DOHH2 (cell line): ENCODE results near the gene PTPRQ.

Experiments used
- H3F3A ChIP-seq: fragments of 200-600 bp; sonication (generic), shearing (Covaris generic); 2 replicates; pipeline ENCODE4 v1.6.0; 2016; ENCODE audit warnings: antibody characterized with exemption, mild to moderate bottlenecking; ENCODE audit not compliant: control insufficient read depth, insufficient read depth
- H3K27ac ChIP-seq: fragments of 200-600 bp; sonication (generic); 2 replicates; pipeline ENCODE4 v1.5.1; 2014; ENCODE audit warnings: low read depth, mild to moderate bottlenecking, low read length, moderate library complexity
- H3K27me3 ChIP-seq: fragments of 200-600 bp; sonication (generic); 2 replicates; pipeline ENCODE4 v1.6.1; 2014; ENCODE audit warnings: mild to moderate bottlenecking, low read length, mixed read lengths; ENCODE audit not compliant: control insufficient read depth
- H3K36me3 ChIP-seq: fragments of 200-600 bp; sonication (generic); 2 replicates; pipeline ENCODE4 v1.6.1; 2014; ENCODE audit warnings: mild to moderate bottlenecking, low read length, moderate library complexity, mixed read lengths; ENCODE audit not compliant: control insufficient read depth
- H3K4me1 ChIP-seq: fragments of 200-600 bp; sonication (generic); 2 replicates; pipeline ENCODE4 v1.6.1; 2014; ENCODE audit warnings: mild to moderate bottlenecking, low read length, mixed read lengths; ENCODE audit not compliant: control insufficient read depth
- H3K4me2 ChIP-seq: fragments of 200-600 bp; sonication (generic); 2 replicates; pipeline ENCODE4 v1.6.0; 2014; ENCODE audit warnings: mild to moderate bottlenecking, low read length, moderate library complexity
- H3K4me3 ChIP-seq: fragments of 200-600 bp; sonication (generic); 2 replicates; pipeline ENCODE4 v1.5.1; 2014; ENCODE audit warnings: mild to moderate bottlenecking, low read length, mixed read lengths
- H3K79me2 ChIP-seq: fragments of 200-600 bp; sonication (generic); 2 replicates; pipeline ENCODE4 v1.6.1; 2014; ENCODE audit warnings: mild to moderate bottlenecking, low read length, mixed read lengths; ENCODE audit not compliant: control insufficient read depth
- H3K9me2 ChIP-seq: fragments of 200-600 bp; sonication (generic); replicated peaks from 2 replicates; pipeline ENCODE4 v1.6.1; 2014; ENCODE audit warnings: mild to moderate bottlenecking, low read length, mixed read lengths; ENCODE audit not compliant: control insufficient read depth
- H3K9me3 ChIP-seq: fragments of 200-600 bp; sonication (generic); 2 replicates; pipeline ENCODE4 v1.6.1; 2014; ENCODE audit warnings: antibody characterized with exemption, low read length, mixed read lengths; ENCODE audit not compliant: control insufficient read depth, insufficient read depth
- H4K20me1 ChIP-seq: fragments of 200-600 bp; sonication (generic); 2 replicates; pipeline ENCODE4 v1.6.0; 2014; ENCODE audit warnings: low read depth, mild to moderate bottlenecking, antibody characterized with exemption, low read length, moderate library complexity; ENCODE audit not compliant: control insufficient read depth, insufficient read depth
- EZH2phosphoT487 ChIP-seq: fragments of 200-600 bp; sonication (generic); IDR thresholded peaks from 2 replicates; pipeline ENCODE4 v1.6.1; 2017; ENCODE audit warnings: borderline replicate concordance, mild to moderate bottlenecking, antibody characterized with exemption, low read length, moderate library complexity, mixed read lengths
- TF ChIP-seq, protein P1 (sequence below): fragments of 200-600 bp; sonication (generic); IDR thresholded peaks from one replicate; pipeline ENCODE4 v1.5.1; 2014; ENCODE audit warnings: antibody characterized with exemption, mild to moderate bottlenecking, low read depth, low read length; ENCODE audit not compliant: poor library complexity, severe bottlenecking

Gene PTPRQ

GRCh38 chr12:80641936-80642335 is 197.9 kb downstream of the PTPRQ start:
- H3K27ac ChIP-seq: no peak overlapping the region
- H3K9me2 ChIP-seq: no peaks in the 10 kb centered on the region
- no peaks in the 10 kb centered on the region for H3F3A ChIP-seq
- no peak overlapping the region for H3K4me2 ChIP-seq
- no peaks in the 10 kb centered on the region for H3K9me3 ChIP-seq
- no peaks in the 10 kb centered on the region for H3K36me3 ChIP-seq
- H3K79me2 ChIP-seq: no peaks in the 10 kb centered on the region
- TF ChIP-seq, protein P1, sequence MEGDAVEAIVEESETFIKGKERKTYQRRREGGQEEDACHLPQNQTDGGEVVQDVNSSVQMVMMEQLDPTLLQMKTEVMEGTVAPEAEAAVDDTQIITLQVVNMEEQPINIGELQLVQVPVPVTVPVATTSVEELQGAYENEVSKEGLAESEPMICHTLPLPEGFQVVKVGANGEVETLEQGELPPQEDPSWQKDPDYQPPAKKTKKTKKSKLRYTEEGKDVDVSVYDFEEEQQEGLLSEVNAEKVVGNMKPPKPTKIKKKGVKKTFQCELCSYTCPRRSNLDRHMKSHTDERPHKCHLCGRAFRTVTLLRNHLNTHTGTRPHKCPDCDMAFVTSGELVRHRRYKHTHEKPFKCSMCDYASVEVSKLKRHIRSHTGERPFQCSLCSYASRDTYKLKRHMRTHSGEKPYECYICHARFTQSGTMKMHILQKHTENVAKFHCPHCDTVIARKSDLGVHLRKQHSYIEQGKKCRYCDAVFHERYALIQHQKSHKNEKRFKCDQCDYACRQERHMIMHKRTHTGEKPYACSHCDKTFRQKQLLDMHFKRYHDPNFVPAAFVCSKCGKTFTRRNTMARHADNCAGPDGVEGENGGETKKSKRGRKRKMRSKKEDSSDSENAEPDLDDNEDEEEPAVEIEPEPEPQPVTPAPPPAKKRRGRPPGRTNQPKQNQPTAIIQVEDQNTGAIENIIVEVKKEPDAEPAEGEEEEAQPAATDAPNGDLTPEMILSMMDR: no peak
- no peak for TF ChIP-seq EZH2phosphoT487
- H3K27me3 ChIP-seq: no peaks in the 10 kb centered on the region
- H3K4me3 ChIP-seq: no peak overlapping the region
- H4K20me1 ChIP-seq: no peaks in the 10 kb centered on the region
- no peaks in the 10 kb centered on the region for H3K4me1 ChIP-seq

DNA sequence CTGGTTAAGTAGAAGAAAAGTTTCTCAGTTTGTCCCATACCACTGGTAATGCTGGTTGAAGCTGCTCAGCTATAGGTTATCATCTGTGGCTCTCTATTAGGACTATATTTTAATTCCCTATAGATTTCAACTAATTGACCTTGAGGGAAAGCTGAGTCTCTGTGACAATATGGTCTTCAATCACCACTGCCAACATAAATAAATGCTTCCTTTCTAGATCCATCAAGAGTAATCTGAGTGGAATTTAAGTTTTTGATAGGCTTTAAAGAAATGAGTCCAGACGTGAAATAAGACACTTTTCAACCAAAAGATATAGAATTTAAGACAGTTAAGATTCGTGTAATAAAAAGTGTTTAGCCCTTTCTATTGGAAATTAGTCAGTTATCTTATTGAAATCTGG is 199.9 kb downstream of the PTPRQ start:
- Histone ChIP-seq H3K4me3 (no peak overlapping the region), H3K27ac (no peak overlapping the region), H3F3A (no peaks in the 10 kb centered on the region), H3K4me1 (no peaks in the 10 kb centered on the region), H3K9me2 (no peaks in the 10 kb centered on the region), H4K20me1 (no peaks in the 10 kb centered on the region), H3K79me2 (no peaks in the 10 kb centered on the region), H3K9me3 (no peaks in the 10 kb centered on the region), H3K27me3 (no peaks in the 10 kb centered on the region), H3K4me2 (no peak overlapping the region), H3K36me3 (no peaks in the 10 kb centered on the region)
- no peak for TF ChIP-seq EZH2phosphoT487
- TF ChIP-seq, protein P1: no peak

- Histone ChIP-seq H3K9me2 (no peaks in the 10 kb centered on the region), H3F3A (no peaks in the 10 kb centered on the region), H3K36me3 (no peaks in the 10 kb centered on the region), H3K27me3 (no peaks in the 10 kb centered on the region), H4K20me1 (no peaks in the 10 kb centered on the region), H3K9me3 (no peaks in the 10 kb centered on the region), H3K27ac (no peak overlapping the region), H3K4me3 (no peak overlapping the region), H3K4me2 (no peak overlapping the region), H3K79me2 (no peaks in the 10 kb centered on the region), H3K4me1 (no peaks in the 10 kb centered on the region)
- TF ChIP-seq, protein P1: no peak
- no peak for TF ChIP-seq EZH2phosphoT487
Measured at GRCh38 chr12:80648881-80649280, 204.8 kb downstream of the PTPRQ start.

DNA sequence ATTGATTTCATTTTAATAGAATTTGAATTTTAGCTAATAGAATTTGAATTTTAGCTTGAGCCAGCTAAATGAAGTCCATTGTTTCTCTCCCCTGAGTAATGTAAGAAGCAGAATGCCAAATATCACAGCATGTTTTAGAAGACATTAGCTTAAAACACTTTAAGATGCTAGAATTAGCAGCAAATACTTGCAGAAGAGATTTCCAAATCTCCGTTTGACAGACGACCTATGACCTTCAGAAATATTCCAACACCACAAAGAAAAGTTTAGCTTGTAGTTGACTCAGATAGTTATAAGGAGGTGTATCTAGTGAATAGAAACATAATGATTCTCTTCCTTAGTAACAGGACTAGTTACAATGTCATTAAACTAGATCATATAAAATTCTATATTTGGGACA is 211.7 kb downstream of the PTPRQ start:
- Histone ChIP-seq H3K9me2 (no peaks in the 10 kb centered on the region), H3K79me2 (no peaks in the 10 kb centered on the region), H3K9me3 (no peaks in the 10 kb centered on the region), H3K27ac (no peak overlapping the region), H3K4me1 (no peaks in the 10 kb centered on the region), H3F3A (no peaks in the 10 kb centered on the region), H3K27me3 (no peaks in the 10 kb centered on the region), H3K36me3 (no peaks in the 10 kb centered on the region), H3K4me3 (no peak overlapping the region), H3K4me2 (no peak overlapping the region), H4K20me1 (no peaks in the 10 kb centered on the region)
- TF ChIP-seq, protein P1: no peak
- no peak for TF ChIP-seq EZH2phosphoT487
